Neutrophil (primary cell): Measurements from ENCODE around the gene FAM120A.
"Not testable (repeated sequence)": the region's sequence is repeated elsewhere in the genome, so short reads cannot be mapped to it uniquely, and the experiment has no call there.

ENCODE experiments used
- H3K27ac ChIP-seq: fragments of 200-600 bp; sonication (generic); 2 replicates; pipeline ENCODE4 v1.5.1; 2016; ENCODE audit warnings: mild to moderate bottlenecking, moderate library complexity
- H3K27me3 ChIP-seq: fragments of 200-600 bp; sonication (generic); 2 replicates; pipeline ENCODE4 v1.6.0; 2016; ENCODE audit warnings: mild to moderate bottlenecking
- H3K36me3 ChIP-seq: fragments of 200-600 bp; sonication (generic); 2 replicates; pipeline ENCODE4 v1.5.1; 2017
- H3K4me1 ChIP-seq, 2 experiments: fragments of 200-600 bp in 1 of 2; sonication (generic) in 1 of 2; 1 replicate in 1 of 2; 2 replicates in 1 of 2; pipeline versions ENCODE4 v1.5.1 to v1.6.1; 2013 to 2016; ENCODE audit warnings: low read depth in 1 of 2, low read length in 1 of 2, mild to moderate bottlenecking in 1 of 2, moderate library complexity in 1 of 2; ENCODE audit not compliant: control insufficient read depth in 1 of 2, insufficient read depth in 1 of 2
- H3K4me3 ChIP-seq, 2 experiments: fragments of 200-600 bp in 1 of 2; sonication (generic) in 1 of 2; 1 replicate in 1 of 2; 2 replicates in 1 of 2; pipeline ENCODE4 v1.5.1; 2013 to 2016; ENCODE audit warnings: low read depth in 1 of 2, low read length in 1 of 2, mild to moderate bottlenecking in 1 of 2, moderate library complexity in 1 of 2
- H3K9me3 ChIP-seq: fragments of 200-600 bp; sonication (generic); 2 replicates; pipeline ENCODE4 v1.5.1; 2016
- TF ChIP-seq, protein P1 (sequence below): fragments of 200-600 bp; sonication (generic); IDR thresholded peaks from 2 replicates; pipeline ENCODE4 v1.5.1; 2016; ENCODE audit warnings: antibody characterized with exemption

Gene FAM120A

DNA sequence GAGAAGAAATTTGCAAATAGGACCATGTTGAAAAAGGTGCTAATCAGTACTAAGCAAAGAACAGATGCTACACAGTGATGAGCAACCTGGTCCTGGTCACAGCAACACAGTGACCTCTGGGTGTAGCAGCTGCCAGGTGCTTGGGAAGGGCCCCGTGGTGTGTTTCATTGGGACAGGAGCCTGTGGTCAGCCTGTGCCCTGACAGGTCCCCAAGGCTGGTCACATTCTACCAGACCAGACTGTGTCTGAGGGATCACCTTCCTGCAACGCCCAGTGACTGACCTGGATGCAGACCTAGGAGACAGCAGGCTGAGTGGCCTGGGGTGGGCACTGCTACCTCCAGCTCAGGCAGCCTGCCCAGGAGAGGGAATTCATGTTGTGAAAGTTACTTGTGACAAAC lies 56.7 kb downstream of the FAM120A start:
- Histone ChIP-seq H3K9me3 (no peaks in the 10 kb centered on the region), H3K36me3 (no peaks in the 10 kb centered on the region), H3K27ac (peak overlapping the region; percentile 98), H3K4me1 (peaks cover 75 to 84% of the 10 kb centered on the region in 2 experiments), H3K4me3 (no peak overlapping the region), H3K27me3 (no peaks in the 10 kb centered on the region)
- TF ChIP-seq, protein P1, sequence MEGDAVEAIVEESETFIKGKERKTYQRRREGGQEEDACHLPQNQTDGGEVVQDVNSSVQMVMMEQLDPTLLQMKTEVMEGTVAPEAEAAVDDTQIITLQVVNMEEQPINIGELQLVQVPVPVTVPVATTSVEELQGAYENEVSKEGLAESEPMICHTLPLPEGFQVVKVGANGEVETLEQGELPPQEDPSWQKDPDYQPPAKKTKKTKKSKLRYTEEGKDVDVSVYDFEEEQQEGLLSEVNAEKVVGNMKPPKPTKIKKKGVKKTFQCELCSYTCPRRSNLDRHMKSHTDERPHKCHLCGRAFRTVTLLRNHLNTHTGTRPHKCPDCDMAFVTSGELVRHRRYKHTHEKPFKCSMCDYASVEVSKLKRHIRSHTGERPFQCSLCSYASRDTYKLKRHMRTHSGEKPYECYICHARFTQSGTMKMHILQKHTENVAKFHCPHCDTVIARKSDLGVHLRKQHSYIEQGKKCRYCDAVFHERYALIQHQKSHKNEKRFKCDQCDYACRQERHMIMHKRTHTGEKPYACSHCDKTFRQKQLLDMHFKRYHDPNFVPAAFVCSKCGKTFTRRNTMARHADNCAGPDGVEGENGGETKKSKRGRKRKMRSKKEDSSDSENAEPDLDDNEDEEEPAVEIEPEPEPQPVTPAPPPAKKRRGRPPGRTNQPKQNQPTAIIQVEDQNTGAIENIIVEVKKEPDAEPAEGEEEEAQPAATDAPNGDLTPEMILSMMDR, result no peak

DNA sequence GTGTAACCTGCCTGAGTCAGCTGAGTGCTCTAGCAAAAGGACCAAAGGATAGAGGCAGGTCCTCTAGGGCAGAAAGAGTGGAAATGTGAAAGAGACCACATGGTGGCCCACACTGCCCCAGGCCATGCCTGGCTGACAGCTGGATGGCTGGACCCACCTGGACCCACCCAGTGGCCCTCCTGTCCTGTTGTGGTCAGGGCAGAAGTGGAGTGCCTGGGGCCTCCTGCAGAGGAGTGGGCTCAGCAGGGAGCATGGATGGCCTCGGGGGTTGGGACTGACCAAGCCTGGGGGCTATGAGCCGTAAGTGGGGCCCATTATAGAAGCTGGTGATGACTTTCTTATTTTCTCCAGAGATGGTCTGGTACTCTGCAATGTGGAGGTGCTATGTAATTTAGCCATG lies 57.6 kb downstream of the FAM120A start:
- Histone ChIP-seq H3K9me3 (no peaks in the 10 kb centered on the region), H3K27me3 (no peaks in the 10 kb centered on the region), H3K36me3 (no peaks in the 10 kb centered on the region), H3K4me3 (no peak overlapping the region), H3K4me1 (peaks cover 66 to 75% of the 10 kb centered on the region in 2 experiments), H3K27ac (peak overlapping the region; percentile 98)
- TF ChIP-seq, protein P1, result no peak

DNA sequence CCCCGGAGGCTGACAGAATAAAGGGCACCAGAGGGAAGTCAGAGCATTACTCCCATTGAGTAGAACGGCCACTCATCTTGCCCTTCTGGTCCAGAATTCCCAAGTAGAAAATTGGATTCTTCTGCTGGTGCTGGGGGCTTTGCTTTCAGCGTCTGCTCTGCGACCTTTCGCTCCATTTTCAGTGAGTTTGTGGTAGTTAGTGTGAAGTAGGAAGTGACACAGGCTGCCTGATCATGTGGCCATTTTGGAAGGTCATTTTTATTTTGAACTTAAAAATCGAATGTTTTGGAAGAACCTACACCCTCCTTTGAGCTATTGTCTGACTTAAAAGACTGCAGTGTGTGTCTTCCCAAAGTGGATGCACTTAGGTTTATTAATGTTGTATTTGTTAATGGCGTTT lies 58.6 kb downstream of the FAM120A start:
- TF ChIP-seq, protein P1, result no peak
- no peaks in the 10 kb centered on the region for H3K36me3 ChIP-seq
- H3K27ac ChIP-seq, result peak overlapping the region; percentile 91
- H3K4me3 ChIP-seq, result no peak overlapping the region
- peaks cover 58 to 69% of the 10 kb centered on the region in 2 experiments for H3K4me1 ChIP-seq
- H3K9me3 ChIP-seq, result no peaks in the 10 kb centered on the region
- no peaks in the 10 kb centered on the region for H3K27me3 ChIP-seq

DNA sequence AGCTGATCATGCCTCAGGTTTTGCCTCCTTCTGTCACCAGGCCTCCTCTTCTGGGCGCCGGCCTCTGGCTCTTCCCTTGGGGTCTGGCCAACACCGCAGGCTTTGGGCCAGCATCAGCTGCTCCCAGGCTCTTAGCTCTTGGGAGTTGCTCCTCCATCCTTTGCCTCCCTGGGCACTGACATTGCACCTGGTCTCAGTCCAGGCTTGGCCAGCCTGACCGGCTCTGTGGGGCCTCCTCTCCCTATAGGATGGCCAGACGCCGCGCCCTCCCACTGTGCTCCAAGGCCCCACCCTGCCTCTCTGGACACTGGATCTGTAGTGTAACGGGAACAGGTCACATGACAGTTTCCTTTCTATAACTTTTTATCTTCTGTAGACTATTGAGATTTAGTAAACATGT lies 59.7 kb downstream of the FAM120A start:
- H3K9me3 ChIP-seq, H3K4me3 ChIP-seq, H3K27me3 ChIP-seq, H3K36me3 ChIP-seq: not testable (repeated sequence)
- Histone ChIP-seq H3K4me1 (peaks cover 46 to 58% of the 10 kb centered on the region in 2 experiments), H3K27ac (peak overlapping the region; percentile 91)

DNA sequence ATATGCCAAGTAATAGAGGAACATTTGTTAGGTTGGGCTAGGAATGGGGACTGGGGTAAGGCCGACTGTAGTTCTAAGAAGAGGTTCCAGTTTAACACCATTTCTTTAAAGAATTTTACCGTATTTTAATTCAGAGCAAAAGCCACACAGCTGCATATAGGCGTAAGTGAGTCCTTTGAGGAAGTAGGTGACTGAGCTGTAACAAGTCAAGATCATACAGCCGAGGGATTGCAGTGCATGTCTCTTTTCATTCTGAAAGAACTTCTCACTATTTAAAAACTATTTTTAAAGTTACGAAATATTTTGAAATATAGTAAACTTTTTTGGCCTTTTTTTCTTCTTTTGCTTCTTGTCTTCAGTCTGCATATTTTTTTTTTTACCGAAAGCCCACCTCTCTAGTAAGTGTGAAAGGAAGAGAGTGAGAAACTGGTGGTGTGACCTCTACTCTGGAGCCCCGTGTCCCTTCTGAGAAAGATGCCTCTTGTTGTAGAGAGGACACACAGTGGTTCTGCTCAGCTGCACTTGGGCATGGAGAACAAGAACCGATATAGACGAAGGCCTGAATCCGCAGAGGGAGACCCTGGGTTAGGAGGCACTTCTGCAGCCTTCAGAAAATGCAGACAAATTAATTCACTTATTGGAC lies 60.8 kb downstream of the FAM120A start:
- Histone ChIP-seq H3K4me3 (peak overlapping the region; percentile 27 to 30), H3K4me1 (peaks cover 36 to 47% of the 10 kb centered on the region in 2 experiments), H3K36me3 (peaks cover 14% of the 10 kb centered on the region), H3K27ac (peak overlapping the region; percentile 91)
- not testable (repeated sequence) for H3K9me3 ChIP-seq, H3K27me3 ChIP-seq

DNA sequence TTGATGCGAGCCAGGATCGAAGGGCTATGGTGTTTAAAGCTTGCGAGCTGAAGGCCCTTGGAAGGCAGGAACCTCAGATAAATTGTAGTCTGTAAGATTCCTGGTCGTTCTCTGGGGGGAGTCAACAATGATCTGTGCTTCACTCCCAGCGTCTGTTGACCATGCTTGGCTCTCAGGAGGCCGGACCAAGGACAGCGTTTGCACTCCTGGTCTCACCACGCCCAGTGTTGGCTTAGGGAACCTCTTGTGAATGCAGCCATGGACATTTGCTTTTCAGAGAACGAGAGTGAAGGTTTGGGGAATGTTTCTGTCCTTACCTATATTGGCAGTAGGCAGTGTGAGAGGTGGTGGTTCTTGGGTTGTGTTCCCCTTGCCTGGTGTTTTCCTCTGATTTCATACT lies 62.1 kb downstream of the FAM120A start:
- Histone ChIP-seq H3K4me1 (peaks cover 23 to 34% of the 10 kb centered on the region in 2 experiments), H3K27me3 (no peaks in the 10 kb centered on the region), H3K27ac (peak overlapping the region; percentile 20), H3K9me3 (no peaks in the 10 kb centered on the region), H3K36me3 (peaks cover 27% of the 10 kb centered on the region), H3K4me3 (no peak overlapping the region)
- TF ChIP-seq, protein P1, result no peak
